Suprapubic skin (tissue), 4 donors: ENCODE measurements around the gene NAP1L4.

Experiments used
- CTCF ChIP-seq, 2 donors: fragments of 200-600 bp in 1 of 2; fragments of 450-650 bp in 1 of 2; sonication (generic) in 1 of 2; IDR thresholded peaks; one replicate each; pipeline ENCODE4 v1.5.1; 2016 to 2019; ENCODE audit warnings: antibody characterized with exemption in 2 of 2, mild to moderate bottlenecking in 1 of 2, moderate library complexity in 1 of 2
- POLR2A ChIP-seq, 2 donors: fragments of 450-650 bp; IDR thresholded peaks; one replicate each; pipeline ENCODE4 v1.6.1; 2017; ENCODE audit warnings: antibody characterized with exemption in 2 of 2, mild to moderate bottlenecking in 2 of 2, moderate library complexity in 2 of 2
- POLR2AphosphoS5 ChIP-seq, 3 donors: sonication (generic); formaldehyde crosslinking; IDR thresholded peaks; one replicate each; pipeline ENCODE4 v1.6.1; 2017; ENCODE audit warnings: antibody characterized with exemption in 3 of 3

GRCh38 chr11:2992997-2993325 lies 832 bp upstream of the NAP1L4 start:
- TF ChIP-seq CTCF (IDR thresholded peaks at IDR 0.05) (no peak), POLR2AphosphoS5 (IDR thresholded peaks at IDR 0.05) (no peak), POLR2A (IDR thresholded peaks at IDR 0.05) (no peak)
